ENCODE data around the gene APOL6. TPM values are rescaled to one million over a fixed set of nuclear protein-coding genes. Genes with fewer than 3 reads are reported as not detected.

The APOL6 gene
- total RNA-seq, 1 donor from 2014 or later = 6.4 TPM

DNA sequence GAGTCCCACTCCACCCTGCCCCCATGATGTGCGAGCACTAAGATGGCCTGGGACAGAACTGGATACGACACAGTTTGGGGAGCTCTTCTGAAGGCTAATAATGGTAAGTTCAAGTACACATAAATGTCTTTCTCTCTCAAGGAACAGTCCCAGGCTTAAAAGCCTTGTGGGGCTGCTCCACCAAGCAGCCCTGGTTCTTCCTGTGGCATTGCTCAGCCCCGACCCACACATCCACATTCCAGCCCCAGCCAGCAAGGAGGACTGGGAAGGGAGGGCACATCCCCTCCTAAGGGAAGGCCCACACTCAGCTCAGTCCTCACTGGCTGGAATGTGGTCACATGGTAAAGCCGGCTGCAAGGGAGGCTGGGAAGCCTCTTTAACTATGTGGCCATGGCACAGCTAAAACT is 17.9 kb upstream of the APOL6 start:
- DNase-seq (ENCODE audit: low spot score in 2 of 2) = no peak
- Histone ChIP-seq H3K4me3 (no peak overlapping the region), H3K27me3 (no peaks in the 10 kb centered on the region), H3K4me1 (peaks cover 0 to 13% of the 10 kb centered on the region in 2 donors), H3K36me3 (no peaks in the 10 kb centered on the region), H3K27ac (peak overlapping the region; percentile 75 to 89), H3K9me3 (no peaks in the 10 kb centered on the region)
- TF ChIP-seq, protein P1, sequence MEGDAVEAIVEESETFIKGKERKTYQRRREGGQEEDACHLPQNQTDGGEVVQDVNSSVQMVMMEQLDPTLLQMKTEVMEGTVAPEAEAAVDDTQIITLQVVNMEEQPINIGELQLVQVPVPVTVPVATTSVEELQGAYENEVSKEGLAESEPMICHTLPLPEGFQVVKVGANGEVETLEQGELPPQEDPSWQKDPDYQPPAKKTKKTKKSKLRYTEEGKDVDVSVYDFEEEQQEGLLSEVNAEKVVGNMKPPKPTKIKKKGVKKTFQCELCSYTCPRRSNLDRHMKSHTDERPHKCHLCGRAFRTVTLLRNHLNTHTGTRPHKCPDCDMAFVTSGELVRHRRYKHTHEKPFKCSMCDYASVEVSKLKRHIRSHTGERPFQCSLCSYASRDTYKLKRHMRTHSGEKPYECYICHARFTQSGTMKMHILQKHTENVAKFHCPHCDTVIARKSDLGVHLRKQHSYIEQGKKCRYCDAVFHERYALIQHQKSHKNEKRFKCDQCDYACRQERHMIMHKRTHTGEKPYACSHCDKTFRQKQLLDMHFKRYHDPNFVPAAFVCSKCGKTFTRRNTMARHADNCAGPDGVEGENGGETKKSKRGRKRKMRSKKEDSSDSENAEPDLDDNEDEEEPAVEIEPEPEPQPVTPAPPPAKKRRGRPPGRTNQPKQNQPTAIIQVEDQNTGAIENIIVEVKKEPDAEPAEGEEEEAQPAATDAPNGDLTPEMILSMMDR (IDR thresholded peaks at IDR 0.05) = no peak
- intact Hi-C loops (cut with DNase I) = loop anchor here (2.0 kb wide), 1 partner anchor 32 kb away; no protein-coding TSS in a partner anchor

DNA sequence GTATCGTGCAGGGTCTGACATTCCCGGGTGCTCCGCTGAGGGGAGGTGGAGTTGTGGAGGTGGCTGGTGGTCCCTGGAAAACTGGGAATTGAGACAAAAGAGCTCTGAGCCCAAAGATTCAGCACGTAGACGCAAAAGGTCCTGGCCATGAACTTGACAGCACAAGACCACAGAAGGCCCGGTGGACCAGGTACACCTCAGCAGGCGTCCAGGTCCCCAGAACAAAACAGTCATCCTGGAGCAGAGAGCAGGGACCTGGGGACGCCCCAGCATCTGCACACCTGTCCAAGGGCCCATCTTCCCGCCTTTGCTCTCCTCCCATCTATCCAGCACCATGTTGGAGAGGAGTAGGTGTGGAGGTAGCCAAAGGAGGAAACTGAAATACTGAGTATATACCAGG is 17.4 kb upstream of the APOL6 start:
- H3K4me3 ChIP-seq = no peak overlapping the region
- no peaks in the 10 kb centered on the region for H3K9me3 ChIP-seq
- no peaks in the 10 kb centered on the region for H3K27me3 ChIP-seq
- no peak for DNase-seq (ENCODE audit: low spot score in 2 of 2)
- H3K4me1 ChIP-seq = peaks cover 0 to 13% of the 10 kb centered on the region in 2 donors
- no peaks in the 10 kb centered on the region for H3K36me3 ChIP-seq
- intact Hi-C loops (cut with DNase I) = loop anchor here (2.0 kb wide), 1 partner anchor 32 kb away; no protein-coding TSS in a partner anchor
- TF ChIP-seq, protein P1 (IDR thresholded peaks at IDR 0.05) = no peak
- peak overlapping the region; percentile 75 to 89 for H3K27ac ChIP-seq

DNA sequence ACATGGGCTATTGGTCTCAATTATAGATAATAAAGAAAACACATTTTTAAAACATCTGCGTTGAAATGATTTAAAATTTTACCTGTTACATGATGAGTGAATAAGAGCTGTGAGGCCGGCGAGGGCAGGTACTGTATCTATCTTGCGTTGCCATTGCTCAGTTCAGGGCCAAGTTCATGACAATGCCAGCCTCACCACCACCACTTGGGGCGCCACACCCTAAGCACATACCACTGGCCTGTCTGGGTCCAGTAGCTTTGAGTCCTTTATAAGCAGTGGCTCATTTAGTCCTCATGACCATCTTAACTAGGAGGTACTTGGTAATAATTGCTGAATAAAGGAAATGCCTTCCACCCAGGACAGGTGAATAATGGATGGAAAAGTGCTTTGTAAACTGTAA is 16.6 kb upstream of the APOL6 start:
- H3K36me3 ChIP-seq = no peaks in the 10 kb centered on the region
- intact Hi-C loops (cut with DNase I) = loop anchor here (2.0 kb wide), 1 partner anchor 31 kb away; no protein-coding TSS in a partner anchor
- no peak for DNase-seq (ENCODE audit: low spot score in 2 of 2)
- TF ChIP-seq, protein P1 (IDR thresholded peaks at IDR 0.05) = peak in 2 of 3 experiments; percentile 9 to 25
- H3K4me1 ChIP-seq = peaks cover 0 to 13% of the 10 kb centered on the region in 2 donors
- H3K9me3 ChIP-seq = no peaks in the 10 kb centered on the region
- H3K27me3 ChIP-seq = no peaks in the 10 kb centered on the region
- H3K4me3 ChIP-seq = no peak overlapping the region
- no peak overlapping the region for H3K27ac ChIP-seq

DNA sequence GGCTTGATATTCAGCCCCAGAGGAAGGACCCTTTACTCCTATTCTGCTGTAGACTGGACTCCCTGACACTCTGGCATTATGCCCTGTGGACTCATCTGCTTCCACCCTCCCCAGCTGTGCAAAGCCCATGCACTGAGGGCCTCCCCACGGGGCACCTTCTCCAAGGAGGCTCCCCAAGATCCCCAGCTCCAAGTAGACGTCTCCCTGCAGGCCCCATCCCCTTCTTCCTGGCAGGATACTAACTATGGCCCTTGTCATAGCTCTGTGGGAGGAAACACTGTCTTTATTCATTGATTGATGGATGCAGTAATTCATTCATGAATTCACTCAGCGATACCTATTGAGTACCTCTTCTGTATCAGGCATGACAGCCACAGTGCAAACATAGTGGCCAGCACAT is 15.3 kb upstream of the APOL6 start:
- Histone ChIP-seq H3K36me3 (no peaks in the 10 kb centered on the region), H3K4me3 (no peak overlapping the region), H3K27ac (no peak overlapping the region), H3K4me1 (peaks cover 2 to 10% of the 10 kb centered on the region in 2 donors), H3K9me3 (no peaks in the 10 kb centered on the region), H3K27me3 (no peaks in the 10 kb centered on the region)
- TF ChIP-seq, protein P1 (IDR thresholded peaks at IDR 0.05) = no peak
- DNase-seq (ENCODE audit: low spot score in 2 of 2) = no peak
- intact Hi-C loops (cut with DNase I) = no loop called here

DNA sequence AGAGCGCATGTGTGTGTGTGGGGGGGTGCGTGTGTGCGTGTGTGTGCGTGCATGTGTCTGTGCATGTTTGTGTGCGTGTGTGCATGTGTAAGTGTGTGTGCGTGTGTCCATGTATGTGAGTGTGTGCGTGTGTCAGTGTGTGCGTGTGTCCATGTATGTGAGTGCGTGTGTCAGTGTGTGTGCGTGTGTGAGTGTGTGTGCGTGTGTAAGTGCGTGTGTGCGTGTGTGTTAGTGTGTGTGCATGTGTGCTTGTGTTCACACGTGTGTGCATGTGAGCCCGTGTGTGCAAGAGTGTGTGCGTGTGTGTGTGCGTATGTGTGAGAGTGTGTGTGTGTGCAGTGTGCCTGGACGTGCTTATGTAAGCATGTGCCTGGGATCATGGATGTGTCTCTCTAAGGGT is 14.7 kb upstream of the APOL6 start:
- no peak for DNase-seq (ENCODE audit: low spot score in 2 of 2)
- intact Hi-C loops (cut with DNase I) = no loop called here
- Histone ChIP-seq H3K27me3 (no peaks in the 10 kb centered on the region), H3K36me3 (no peaks in the 10 kb centered on the region), H3K4me1 (peaks cover 5 to 14% of the 10 kb centered on the region in 2 donors), H3K4me3 (no peak overlapping the region), H3K9me3 (no peaks in the 10 kb centered on the region), H3K27ac (no peak overlapping the region)
- TF ChIP-seq, protein P1 (IDR thresholded peaks at IDR 0.05) = no peak

DNA sequence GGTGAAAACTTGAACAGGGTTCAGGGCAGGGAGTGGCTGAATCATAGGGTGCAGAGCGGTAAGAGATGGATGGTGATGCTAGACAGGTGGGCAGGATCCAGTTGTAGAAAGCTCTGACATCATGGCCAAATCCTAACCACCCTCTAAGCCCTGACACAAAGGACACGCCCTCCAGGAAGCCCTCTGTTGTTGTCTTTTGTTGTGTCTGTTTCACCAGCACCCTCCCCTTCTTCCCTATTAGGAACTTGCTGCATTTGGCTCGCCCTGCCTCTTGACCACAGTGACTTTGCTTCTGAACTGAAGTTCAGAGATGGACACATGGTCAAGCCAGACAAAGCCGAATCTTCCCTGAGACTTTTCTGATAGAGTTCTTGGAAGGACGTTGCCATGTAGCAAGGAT is 14.2 kb upstream of the APOL6 start:
- no peak overlapping the region for H3K27ac ChIP-seq
- H3K27me3 ChIP-seq = no peaks in the 10 kb centered on the region
- no peaks in the 10 kb centered on the region for H3K36me3 ChIP-seq
- intact Hi-C loops (cut with DNase I) = no loop called here
- no peaks in the 10 kb centered on the region for H3K9me3 ChIP-seq
- DNase-seq (ENCODE audit: low spot score in 2 of 2) = no peak
- TF ChIP-seq, protein P1 (IDR thresholded peaks at IDR 0.05) = no peak
- H3K4me3 ChIP-seq = no peak overlapping the region
- H3K4me1 ChIP-seq = peaks cover 9 to 19% of the 10 kb centered on the region in 2 donors

Measured in ascending aorta (tissue), 2 donors.